Keratinocyte (primary cell): ENCODE results near the gene REG4.

ENCODE experiments used
- EZH2 ChIP-seq: IDR thresholded peaks from one replicate; pipeline ENCODE4 v1.6.1; 2012; ENCODE audit warnings: inconsistent platforms, mild to moderate bottlenecking, low read length, moderate library complexity
- TF ChIP-seq, protein P1 (sequence below), 3 experiments: IDR thresholded peaks in 1 of 3; conservative IDR thresholded peaks in 1 of 3; optimal IDR thresholded peaks in 1 of 3; 2 replicates in 2 of 3; 3 replicates in 1 of 3; pipeline versions ENCODE3 to v1.5.1; 2011; ENCODE audit warnings: low read length in 3 of 3, mild to moderate bottlenecking in 3 of 3, moderate library complexity in 2 of 3, control low read depth in 1 of 3, inconsistent platforms in 1 of 3; ENCODE audit not compliant: insufficient read depth in 2 of 3; ENCODE audit errors: extremely low read depth in 1 of 3

- TF ChIP-seq, protein P1, sequence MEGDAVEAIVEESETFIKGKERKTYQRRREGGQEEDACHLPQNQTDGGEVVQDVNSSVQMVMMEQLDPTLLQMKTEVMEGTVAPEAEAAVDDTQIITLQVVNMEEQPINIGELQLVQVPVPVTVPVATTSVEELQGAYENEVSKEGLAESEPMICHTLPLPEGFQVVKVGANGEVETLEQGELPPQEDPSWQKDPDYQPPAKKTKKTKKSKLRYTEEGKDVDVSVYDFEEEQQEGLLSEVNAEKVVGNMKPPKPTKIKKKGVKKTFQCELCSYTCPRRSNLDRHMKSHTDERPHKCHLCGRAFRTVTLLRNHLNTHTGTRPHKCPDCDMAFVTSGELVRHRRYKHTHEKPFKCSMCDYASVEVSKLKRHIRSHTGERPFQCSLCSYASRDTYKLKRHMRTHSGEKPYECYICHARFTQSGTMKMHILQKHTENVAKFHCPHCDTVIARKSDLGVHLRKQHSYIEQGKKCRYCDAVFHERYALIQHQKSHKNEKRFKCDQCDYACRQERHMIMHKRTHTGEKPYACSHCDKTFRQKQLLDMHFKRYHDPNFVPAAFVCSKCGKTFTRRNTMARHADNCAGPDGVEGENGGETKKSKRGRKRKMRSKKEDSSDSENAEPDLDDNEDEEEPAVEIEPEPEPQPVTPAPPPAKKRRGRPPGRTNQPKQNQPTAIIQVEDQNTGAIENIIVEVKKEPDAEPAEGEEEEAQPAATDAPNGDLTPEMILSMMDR (optimal IDR thresholded peaks at IDR 0.05 in 1 of 3, IDR thresholded peaks at IDR 0.05 in 1 of 3, conservative IDR thresholded peaks at IDR 0.05 in 1 of 3; ENCODE audit: extremely low read depth in 1 of 3, insufficient read depth in 2 of 3, low read length in 3 of 3): no peak
- no peak for TF ChIP-seq EZH2
Observed at GRCh38 chr1:119794230-119794875, 16.9 kb downstream of the REG4 start.
